HepG2 (cell line): Measurements from ENCODE around the gene NDUFS6. TPM values are rescaled to one million over a fixed set of nuclear protein-coding genes. Genes with fewer than 3 reads are reported as not detected.

ENCODE experiments used
- ATAC-seq: fragments of 200-7000 bp; cut with Tn5 transposase; 3 replicates; pipeline ENCODE4 v1.9.1; 2020; ENCODE audit warnings: mild to moderate bottlenecking, moderate library complexity
- BruUV-seq: library from RNA; stranded (reverse); fragments of 400-500 nt; replicated peaks from 2 replicates; lab custom pipeline; 2021; lab: Mats Ljungman, UMichigan
- CTCF ChIA-PET: fragments of 300-600 bp; formaldehyde crosslinking; extraction: SDS; loops from one replicate; lab custom pipeline; 2021; ENCODE audit warnings: low total read pairs, inconsistent platforms, low intra/inter-chr PET ratio; lab: Yijun Ruan, JAX
- POLR2A ChIA-PET: fragments of 350-600 bp; sonication (Branson Sonifier 250); formaldehyde crosslinking; loops from one replicate; lab custom pipeline; 2020; ENCODE audit warnings: antibody characterized with exemption, inconsistent platforms; lab: Yijun Ruan, JAX
- DNase-seq: peaks from one replicate; pipeline ENCODE4 v3.0.0-alpha.2; 2015; ENCODE audit warnings: low spot score
- FAIRE-seq: peaks from 3 replicates; lab custom pipeline; 2011; peaks lifted over from hg19 to GRCh38; lab: Jason Lieb, UNC
- H2AFZ ChIP-seq: one replicate; pipeline ENCODE4 v1.6.1; 2011; ENCODE audit warnings: low read length, inconsistent platforms
- H3K27ac ChIP-seq: fragments of 300-600 bp; 3 replicates; pipeline ENCODE4 v1.8.0; 2011; ENCODE audit warnings: mixed run types, mild to moderate bottlenecking, mixed read lengths, low read length, inconsistent platforms; ENCODE audit not compliant: insufficient read depth; ENCODE audit errors: extremely low read length
- H3K27me3 ChIP-seq, 2 experiments: fragments of 200-600 bp in 1 of 2; 2 replicates in 1 of 2; 3 replicates in 1 of 2; pipeline versions ENCODE4 v1.6.0 to v1.8.0; 2011; ENCODE audit warnings: low read length in 2 of 2, mild to moderate bottlenecking in 2 of 2, moderate library complexity in 2 of 2, inconsistent platforms in 1 of 2; ENCODE audit not compliant: insufficient read depth in 2 of 2, control insufficient read depth in 1 of 2
- H3K36me3 ChIP-seq, 2 experiments: fragments of 200-600 bp in 1 of 2; replicated peaks in 1 of 2; 2 replicates in 1 of 2; 3 replicates in 1 of 2; pipeline versions ENCODE4 v1.5.1 to v1.8.0; 2011; ENCODE audit warnings: low read length in 2 of 2, inconsistent platforms in 1 of 2; ENCODE audit not compliant: insufficient read depth in 2 of 2, control insufficient read depth in 1 of 2
- H3K4me1 ChIP-seq: 2 replicates; pipeline ENCODE4 v1.5.1; 2012; ENCODE audit warnings: low read length, inconsistent platforms; ENCODE audit not compliant: insufficient read depth
- H3K4me2 ChIP-seq: 2 replicates; pipeline ENCODE4 v1.6.0; 2011; ENCODE audit warnings: low read depth, low read length, inconsistent platforms
- H3K4me3 ChIP-seq, 3 experiments: fragments of 200-600 bp in 1 of 3; sonication (generic), shearing (Covaris generic) in 1 of 3; replicated peaks in 1 of 3; 2 replicates each; pipeline ENCODE4 v1.5.1; 2011 to 2016; ENCODE audit warnings: low read length in 3 of 3, inconsistent platforms in 2 of 3, low read depth in 2 of 3, mild to moderate bottlenecking in 2 of 3, control low read depth in 1 of 3, mixed read lengths in 1 of 3; ENCODE audit not compliant: insufficient read depth in 1 of 3
- H3K79me2 ChIP-seq: one replicate; pipeline ENCODE4 v1.6.1; 2011; ENCODE audit warnings: low read length, inconsistent platforms; ENCODE audit not compliant: insufficient read depth
- H3K9ac ChIP-seq: 2 replicates; pipeline ENCODE4 v1.6.0; 2011; ENCODE audit warnings: mild to moderate bottlenecking, low read depth, low read length, inconsistent platforms; ENCODE audit not compliant: insufficient read depth
- H3K9me3 ChIP-seq: 2 replicates; pipeline ENCODE4 v1.5.1; 2012; ENCODE audit warnings: mild to moderate bottlenecking, low read length
- H4K20me1 ChIP-seq: 2 replicates; pipeline ENCODE4 v1.6.0; 2011; ENCODE audit warnings: inconsistent platforms, mild to moderate bottlenecking, low read length, moderate library complexity; ENCODE audit not compliant: insufficient read depth
- EP300 ChIP-seq, 3 experiments: sonication (generic) in 1 of 3; formaldehyde crosslinking in 1 of 3; IDR thresholded peaks; 2 replicates each; pipeline versions ENCODE4 v1.5.1 to v1.6.1; 2011 to 2020; ENCODE audit warnings: low read depth in 2 of 3, low read length in 2 of 3, borderline replicate concordance in 1 of 3, improper control_type of control experiment in 1 of 3, mild to moderate bottlenecking in 1 of 3, missing genetic modification reagents in 1 of 3, moderate library complexity in 1 of 3
- PHF8 ChIP-seq: sonication (generic); formaldehyde crosslinking; IDR thresholded peaks from 2 replicates; pipeline ENCODE4 v1.5.0; 2020; ENCODE audit warnings: missing genetic modification reagents
- RAD21 ChIP-seq: fragments of 450-650 bp; formaldehyde crosslinking; IDR thresholded peaks from 2 replicates; pipeline ENCODE4 v1.5.0; 2020; ENCODE audit warnings: mild to moderate bottlenecking
- TAF1 ChIP-seq: sonication (generic); formaldehyde crosslinking; IDR thresholded peaks from 2 replicates; pipeline ENCODE4 v1.4.0; 2020; ENCODE audit warnings: missing genetic modification reagents
- TCF7 ChIP-seq: sonication (generic); IDR thresholded peaks from 2 replicates; pipeline ENCODE4 v1.6.1; 2016; ENCODE audit warnings: antibody characterized with exemption, low read depth
- ZBTB7A ChIP-seq: sonication (generic); formaldehyde crosslinking; IDR thresholded peaks from 2 replicates; pipeline ENCODE4 v1.8.0; 2022; ENCODE audit warnings: mild to moderate bottlenecking, missing genetic modification reagents
- ZFX ChIP-seq: sonication (generic); formaldehyde crosslinking; IDR thresholded peaks from 2 replicates; pipeline ENCODE4 v1.4.0; 2020; ENCODE audit warnings: mild to moderate bottlenecking, low read depth, missing genetic modification reagents, moderate library complexity
- ZNF484 ChIP-seq: sonication (generic); formaldehyde crosslinking; IDR thresholded peaks from 2 replicates; pipeline ENCODE4 v1.5.1; 2020; ENCODE audit warnings: mild to moderate bottlenecking, low read depth, missing genetic modification reagents, borderline replicate concordance
- ZNF501 ChIP-seq: sonication (generic); formaldehyde crosslinking; IDR thresholded peaks from 2 replicates; pipeline ENCODE4 v1.5.1; 2020; ENCODE audit warnings: mild to moderate bottlenecking, moderate library complexity, missing genetic modification reagents
- ZNF605 ChIP-seq: sonication (generic); formaldehyde crosslinking; IDR thresholded peaks from 2 replicates; pipeline ENCODE4 v1.8.0; 2022; ENCODE audit warnings: mild to moderate bottlenecking, missing genetic modification reagents
- ZNF879 ChIP-seq: sonication (generic); formaldehyde crosslinking; IDR thresholded peaks from 2 replicates; pipeline ENCODE4 v1.8.1; 2023; ENCODE audit warnings: missing genetic modification reagents
- WGBS: methylation state at CpG from one replicate; pipeline ENCODE4 v1.1.6; 2017; ENCODE audit warnings: low lambda C conversion rate; 5-methylcytosine and 5-hydroxymethylcytosine counted together
- in situ Hi-C: cut with HindIII; loops from 2 replicates; pipeline ENCODE4 v1.10.0; 2017; ENCODE audit warnings: low pct_unique_long_range_greater_than_20kb; ENCODE audit not compliant: extremely low pct_ligation_motif_present
- intact Hi-C: fragments of 100-400 bp; cut with micrococcal nuclease; formaldehyde crosslinking; loops from one replicate; pipeline ENCODE4 v1.10.0; 2022; ENCODE audit not compliant: unreplicated experiment
- polyA plus RNA-seq, 8 experiments: library from polyadenylated mRNA; depleted of rRNA in 3 of 8; stranded (reverse) in 7 of 8; unstranded in 1 of 8; fragments of >200 nt; fragmentation: Illumina TruSeq in 4 of 8; extraction: Trizol in 4 of 8; gene quantifications; 2 replicates each; pipeline versions ENCODE4 v1.2.1 to v1.2.3, GENCODE V29; 2011 to 2016; ENCODE audit warnings: low read depth in 4 of 8, missing spikeins in 1 of 8, mixed read lengths in 1 of 8; ENCODE audit not compliant: insufficient read depth in 1 of 8
- total RNA-seq, 5 experiments: library from RNA; depleted of rRNA; stranded (reverse); fragments of >200 nt; fragmentation: Illumina TruSeq; extraction: Trizol; gene quantifications; 2 replicates each; pipeline ENCODE4 v1.2.3, GENCODE V29; 2016; ENCODE audit warnings: low read depth in 1 of 5
- TF ChIP-seq, protein P1 (sequence below): sonication (generic); formaldehyde crosslinking; IDR thresholded peaks from 2 replicates; pipeline ENCODE4 v1.9.0; 2021; ENCODE audit warnings: missing genetic modification reagents, mild to moderate bottlenecking, borderline replicate concordance
- TF ChIP-seq, protein P2 (sequence below): IDR thresholded peaks from 2 replicates; pipeline ENCODE4 v1.6.1; 2012; ENCODE audit warnings: inconsistent platforms

NDUFS6 gene
- total and polyA plus RNA-seq, 2 of the 13 experiments (the other 11 are each of a cell fraction or from before 2014, with no cell fraction given): 23.7 to 50.4 TPM

DNA sequence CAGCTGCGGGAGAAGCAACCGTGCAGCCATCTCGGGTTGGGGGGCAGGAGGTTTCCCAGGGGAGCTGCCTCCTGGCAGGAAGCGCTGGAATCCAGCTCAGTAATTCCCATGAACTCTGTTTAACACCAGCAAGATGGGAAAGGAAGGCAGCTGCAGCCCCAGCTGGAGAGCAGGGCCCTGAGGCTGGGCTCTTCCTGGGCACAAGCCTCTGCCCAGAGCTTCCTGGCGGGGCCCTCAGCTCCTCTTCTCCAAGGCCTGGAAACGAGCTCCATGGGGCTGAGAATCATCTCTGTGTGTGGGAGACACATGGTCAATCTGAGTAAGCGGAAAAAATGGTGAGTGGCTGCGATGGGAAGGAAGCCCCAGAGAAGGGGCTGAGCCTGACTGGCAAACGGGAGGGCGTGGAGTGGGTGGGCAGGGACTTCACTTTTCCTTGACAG, 7.9 kb upstream of the NDUFS6 start:
- Histone ChIP-seq H3K27me3 (peaks cover 0 to 28% of the 10 kb centered on the region in 2 experiments; a peak in 3 of 5 replicates), H4K20me1 (no peaks in the 10 kb centered on the region), H3K4me2 (no peak overlapping the region), H3K79me2 (peaks cover 7% of the 10 kb centered on the region), H3K4me3 (no peak overlapping the region), H3K9me3 (no peaks in the 10 kb centered on the region)
- in situ Hi-C loops: no loop called here
- FAIRE-seq: no peak
- TF ChIP-seq, protein P1, sequence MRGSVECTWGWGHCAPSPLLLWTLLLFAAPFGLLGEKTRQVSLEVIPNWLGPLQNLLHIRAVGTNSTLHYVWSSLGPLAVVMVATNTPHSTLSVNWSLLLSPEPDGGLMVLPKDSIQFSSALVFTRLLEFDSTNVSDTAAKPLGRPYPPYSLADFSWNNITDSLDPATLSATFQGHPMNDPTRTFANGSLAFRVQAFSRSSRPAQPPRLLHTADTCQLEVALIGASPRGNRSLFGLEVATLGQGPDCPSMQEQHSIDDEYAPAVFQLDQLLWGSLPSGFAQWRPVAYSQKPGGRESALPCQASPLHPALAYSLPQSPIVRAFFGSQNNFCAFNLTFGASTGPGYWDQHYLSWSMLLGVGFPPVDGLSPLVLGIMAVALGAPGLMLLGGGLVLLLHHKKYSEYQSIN: no peak
- TF ChIP-seq ZBTB7A (CRISPR knock-in tag) (no peak), RAD21 (CRISPR knock-in tag) (no peak), ZNF484 (no peak)
- TF ChIP-seq, all 625 proteins: peak for 0
- Histone ChIP-seq H3K27ac (no peak overlapping the region), H3K4me1 (peaks cover 39% of the 10 kb centered on the region), H3K9ac (no peak overlapping the region), H3K36me3 (peaks cover 2 to 17% of the 10 kb centered on the region in 2 experiments; a peak in 3 of 5 replicates), H2AFZ (no peak overlapping the region)
- WGBS: 88% methylated on average over 10 of the region's 10 CpGs
- CTCF ChIA-PET: no interaction called here
- POLR2A ChIA-PET: no interaction called here
- ATAC-seq: no peak
- intact Hi-C loops: no loop called here
- DNase-seq: no peak
- BruUV-seq: no TSS peak

DNA sequence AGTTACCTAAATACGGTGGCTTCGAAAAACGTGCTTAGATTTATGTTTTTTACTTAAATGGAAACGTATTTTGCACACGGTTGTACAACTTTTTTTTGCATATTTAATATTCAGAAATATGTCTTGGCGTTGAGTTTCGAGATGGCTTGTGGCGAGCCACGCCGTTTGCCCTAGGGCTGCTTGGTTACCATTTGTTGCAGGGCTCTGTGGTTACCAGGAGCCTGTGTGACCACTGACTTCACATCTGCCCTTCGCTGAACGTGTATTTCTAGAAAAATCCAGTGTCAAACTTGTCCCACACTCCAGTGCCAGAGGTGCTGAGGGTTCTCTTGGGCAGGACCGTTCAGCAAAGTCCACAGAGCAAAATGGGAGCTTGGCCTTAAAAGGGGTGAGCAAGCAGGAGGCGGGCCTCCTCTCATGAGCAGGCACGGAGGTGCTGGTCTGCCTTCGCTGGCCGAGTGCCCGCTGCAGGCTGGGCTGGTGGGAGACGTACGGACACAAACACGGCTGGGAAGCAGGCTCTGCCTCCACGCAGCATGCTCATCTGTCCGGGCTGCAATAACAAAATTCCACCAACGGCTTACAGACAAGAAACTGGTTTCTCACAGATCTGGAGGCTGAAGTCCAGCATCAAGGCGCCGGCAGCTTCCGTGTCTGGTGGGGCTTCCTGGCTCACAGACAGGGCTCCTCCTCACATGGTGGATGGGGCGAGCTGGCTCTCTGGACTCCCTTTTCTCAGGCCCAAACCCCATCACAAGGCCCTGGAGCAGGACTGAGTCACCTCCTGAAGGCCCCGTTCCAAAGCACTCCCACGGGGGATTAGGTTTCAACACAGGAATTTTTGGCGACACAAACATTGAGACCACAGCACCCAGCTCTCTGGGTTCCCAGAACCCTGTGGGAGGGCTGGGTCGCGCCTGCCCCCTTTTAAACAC, 7.0 kb upstream of the NDUFS6 start:
- Histone ChIP-seq H3K9ac (peak overlapping the region; percentile 20), H2AFZ (peak overlapping the region; percentile 61), H3K4me3 (peak overlapping the region in 2 of 3 experiments; percentile 18 to 64; a peak in 4 of 6 replicates), H3K79me2 (peaks cover 12% of the 10 kb centered on the region), H4K20me1 (no peaks in the 10 kb centered on the region; the same call in 1 of the 2 replicates), H3K9me3 (no peaks in the 10 kb centered on the region), H3K36me3 (peaks cover 2 to 17% of the 10 kb centered on the region in 2 experiments; a peak in 3 of 5 replicates), H3K4me1 (peaks cover 37% of the 10 kb centered on the region), H3K4me2 (peak overlapping the region; percentile 77), H3K27ac (no peak overlapping the region), H3K27me3 (peaks cover 0 to 19% of the 10 kb centered on the region in 2 experiments; a peak in 3 of 5 replicates)
- peak; percentile 52 for DNase-seq
- no TSS peak for BruUV-seq
- 51% methylated on average over 22 of the region's 33 CpGs for WGBS
- ChIA-PET POLR2A (no interaction called here), CTCF (no interaction called here)
- peak; percentile 68 for ATAC-seq
- intact Hi-C loops (no loop called here), in situ Hi-C loops (no loop called here)
- peak; percentile 51 for FAIRE-seq
- TF ChIP-seq PHF8: peak; percentile 33; the same call in 1 of the 2 replicates
- TF ChIP-seq, protein P2, sequence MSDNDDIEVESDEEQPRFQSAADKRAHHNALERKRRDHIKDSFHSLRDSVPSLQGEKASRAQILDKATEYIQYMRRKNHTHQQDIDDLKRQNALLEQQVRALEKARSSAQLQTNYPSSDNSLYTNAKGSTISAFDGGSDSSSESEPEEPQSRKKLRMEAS: 0 out of 2 replicates have a peak, but pooled peaks have one; percentile 45
- TF ChIP-seq TAF1 (CRISPR knock-in tag): peak; percentile 20; the same call in 1 of the 2 replicates
- TF ChIP-seq ZNF879 (CRISPR knock-in tag): 0 out of 2 replicates have a peak, but pooled peaks have one; percentile 75
- TF ChIP-seq ZNF605 (CRISPR knock-in tag): 0 out of 2 replicates have a peak, but pooled peaks have one; percentile 39
- peak; percentile 49; the same call in 1 of the 2 replicates for TF ChIP-seq ZFX (CRISPR knock-in tag)
- TF ChIP-seq EP300 (IDR thresholded peaks at IDR 0.05; ENCODE audit: low read depth in 2 of 2, low read length in 2 of 2): no peak
- no peak for TF ChIP-seq EP300 (CRISPR knock-in tag; IDR thresholded peaks at IDR 0.05; ENCODE audit: borderline replicate concordance)
- TF ChIP-seq TCF7: peak; percentile 19; the same call in 1 of the 2 replicates
- TF ChIP-seq ZNF501 (CRISPR knock-in tag): no peak
